Measurements from ENCODE around the gene TTC34.
"Not testable (repeated sequence)": the region's sequence is repeated elsewhere in the genome, so short reads cannot be mapped to it uniquely, and the experiment has no call there.

TTC34 gene

DNA sequence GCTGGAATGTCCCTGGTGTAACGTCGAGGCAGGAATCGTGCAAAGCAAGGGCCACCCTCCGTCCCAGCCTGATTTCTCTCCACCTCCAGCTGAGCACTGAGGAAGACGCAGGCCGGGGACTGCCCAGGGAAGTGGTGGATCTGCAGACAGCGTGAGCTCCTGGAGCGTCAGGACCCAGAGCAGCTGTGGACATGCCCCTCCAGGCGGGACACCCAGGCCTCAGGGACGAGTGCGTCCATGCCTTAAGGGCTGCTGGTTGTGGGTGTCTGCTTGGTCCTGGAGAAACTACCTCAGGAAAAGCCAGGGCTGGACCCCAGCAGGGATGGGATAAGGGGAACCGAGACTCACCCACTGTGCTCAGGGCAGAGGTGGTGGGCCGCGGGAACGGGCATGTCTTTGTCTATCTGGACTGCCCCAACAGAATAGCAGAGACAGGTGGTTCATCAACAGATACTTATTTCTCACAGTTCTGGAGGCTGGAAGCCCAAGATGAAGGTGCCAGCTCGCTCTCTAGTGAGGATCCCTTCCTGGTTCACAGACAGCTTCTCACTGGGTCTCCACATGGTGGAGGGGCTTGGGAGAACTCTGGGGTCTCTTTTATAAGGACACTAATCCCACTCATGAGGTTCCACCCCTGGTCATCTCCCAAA is 162.9 kb downstream of the TTC34 start:
- DNase-seq: no peak

- no peak for DNase-seq
Observed at GRCh38 chr1:2637442-2638145, 163.9 kb downstream of the TTC34 start.

- no peak for DNase-seq
Observed at GRCh38 chr1:2636733-2637132, 164.8 kb downstream of the TTC34 start.

DNA sequence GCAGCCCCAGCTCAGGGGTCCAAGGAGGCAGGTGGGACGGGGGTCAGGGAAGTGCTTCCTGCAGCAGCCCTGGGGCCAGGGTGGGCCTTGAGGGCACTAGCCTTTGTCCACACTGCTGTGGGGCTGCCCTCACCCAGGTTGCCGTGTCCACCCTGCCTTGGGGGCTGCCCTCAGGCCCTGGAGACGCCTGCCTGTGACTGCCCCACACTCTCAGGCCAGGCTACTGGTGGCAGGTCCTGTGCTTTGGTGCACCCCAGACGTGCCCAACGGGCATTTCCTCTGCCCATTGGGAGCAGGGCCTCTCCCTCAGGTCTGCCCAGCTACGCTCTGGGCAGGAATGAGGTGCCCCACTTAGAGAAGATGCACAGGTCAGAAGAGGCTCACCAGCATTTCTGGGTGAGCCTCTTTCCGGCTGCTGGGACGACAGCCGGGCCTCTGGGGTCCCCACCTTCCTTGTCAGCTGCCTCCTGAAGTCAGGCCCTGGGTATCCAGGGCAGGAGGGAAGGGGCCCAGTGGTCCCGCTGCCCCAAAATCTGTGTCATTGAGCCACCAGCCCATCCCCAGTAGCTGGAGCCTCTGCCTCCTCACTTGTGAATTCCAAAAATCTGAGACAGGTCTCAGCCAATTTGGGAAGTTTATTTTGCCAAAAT is 166.0 kb downstream of the TTC34 start:
- DNase-seq: no peak

DNA sequence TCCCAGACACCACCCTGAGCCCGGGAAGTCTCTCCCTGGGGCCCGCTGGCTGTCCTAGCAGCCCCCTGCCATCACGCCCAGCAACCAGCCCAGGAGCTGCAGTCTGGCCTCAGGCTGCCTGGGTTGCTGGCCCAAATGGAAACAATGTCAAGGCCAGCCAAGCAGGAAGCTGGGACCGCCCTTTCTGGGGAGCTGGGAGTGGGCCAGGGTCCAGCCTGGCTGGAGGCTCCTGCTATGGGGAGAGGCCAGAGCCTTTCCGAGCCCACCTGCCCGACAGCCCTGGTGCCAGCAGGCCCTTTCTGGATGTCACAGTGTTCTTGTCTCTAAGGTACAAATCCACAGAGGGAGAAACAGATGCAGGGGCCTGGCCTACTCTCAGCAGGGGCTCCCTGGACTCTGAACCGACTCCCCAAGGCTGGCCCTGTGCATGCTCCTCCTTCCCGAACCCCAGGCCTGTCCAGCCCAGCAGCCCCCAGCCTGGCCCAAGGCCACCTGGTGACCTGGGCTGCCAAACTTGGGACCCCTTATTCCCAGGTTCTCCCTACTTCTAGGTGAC is 167.5 kb downstream of the TTC34 start:
- no peak for DNase-seq

DNA sequence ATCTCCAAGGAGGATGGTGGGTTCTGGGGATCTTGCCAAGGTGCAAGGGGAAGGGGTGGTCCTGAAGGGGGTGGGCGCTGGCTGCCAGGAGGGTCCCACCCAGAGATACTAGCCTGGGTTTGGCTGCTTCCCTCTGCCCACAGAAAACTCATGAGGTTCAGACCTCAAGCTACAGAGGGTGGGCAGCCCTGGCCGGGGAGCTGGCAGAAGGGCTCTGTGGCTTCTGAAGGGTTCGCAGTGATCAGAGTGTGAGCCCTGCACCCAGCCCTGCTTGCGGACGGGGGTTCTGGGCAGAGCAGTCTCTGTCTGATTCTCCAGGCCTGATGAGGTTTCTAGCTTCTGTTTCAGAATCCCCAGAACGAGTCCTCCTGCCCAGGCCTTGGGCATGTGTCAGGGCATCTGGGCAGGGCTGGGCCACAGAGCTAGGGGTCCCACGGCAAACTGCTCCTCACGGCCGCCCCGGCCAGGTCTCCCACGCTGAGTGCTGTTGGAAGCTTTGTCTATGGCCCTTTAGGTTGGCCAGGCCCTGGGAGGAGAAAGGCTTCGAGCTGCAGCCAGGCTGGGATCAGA is 168.0 kb downstream of the TTC34 start:
- no peak for DNase-seq

DNA sequence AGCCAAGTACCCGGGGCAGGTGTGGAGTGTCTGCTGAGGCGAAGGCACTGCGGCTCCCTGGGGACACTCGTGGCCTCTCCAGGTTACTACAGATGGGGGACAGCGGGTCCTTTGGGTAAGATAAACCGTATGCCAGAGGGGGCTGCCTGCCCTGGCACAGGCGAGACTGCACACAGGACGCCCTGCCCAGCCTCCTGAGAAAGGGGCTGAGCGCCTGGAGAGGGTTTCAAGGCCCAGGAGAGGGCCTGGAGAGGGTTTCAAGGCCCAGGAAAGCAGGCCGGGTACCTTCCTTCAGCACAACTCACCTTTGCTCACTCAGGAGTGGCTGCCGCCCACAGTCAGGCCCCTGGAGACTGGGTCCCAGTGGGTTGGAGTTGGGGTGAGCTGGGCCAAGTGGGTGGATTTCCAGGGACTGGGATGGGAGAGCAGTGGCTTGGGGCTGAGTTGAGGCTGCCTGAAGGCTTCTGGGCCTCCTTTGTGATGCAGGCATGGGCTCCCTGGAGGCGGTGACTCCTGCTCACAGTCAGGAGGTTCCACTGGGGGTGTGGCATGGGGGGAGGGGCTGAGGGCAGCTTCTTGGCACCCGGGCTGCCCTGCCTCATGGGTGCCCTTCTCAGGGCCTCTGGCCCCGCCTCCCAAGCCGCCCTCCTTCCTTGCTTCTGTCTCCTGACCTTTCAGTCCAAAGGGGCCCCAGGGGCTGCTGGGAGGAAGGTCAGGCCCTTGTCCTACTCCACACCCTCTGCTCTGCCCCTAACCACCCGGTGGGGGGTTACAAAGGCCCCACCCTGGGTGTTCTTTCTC is 168.7 kb downstream of the TTC34 start, which contains the start of gene MMEL1:
MMEL1 (minus strand) TSS at position 456 of the 801 bp plus-strand sequence. CDS start 3,532 bp downstream, outside the sequence.
- no peak for DNase-seq

DNA sequence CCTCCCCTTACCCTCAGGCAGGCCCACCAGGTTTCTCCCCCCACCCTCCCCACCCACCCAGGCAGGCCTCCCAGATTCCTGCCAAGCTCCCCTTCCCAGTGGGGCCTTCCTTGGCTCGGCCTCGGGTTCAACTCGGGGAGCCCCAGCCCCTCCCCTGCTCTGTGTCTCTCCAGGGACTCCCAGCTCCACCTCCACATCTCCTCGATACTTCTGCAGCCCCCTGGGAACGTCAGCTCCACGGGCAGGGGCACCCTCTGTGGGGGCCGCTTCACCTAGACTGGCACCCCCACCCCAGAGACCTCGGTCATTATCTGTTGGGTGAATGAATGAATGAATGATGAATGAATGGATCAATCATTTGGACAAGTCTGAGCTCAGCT is 169.5 kb downstream of the TTC34 start:
- DNase-seq: no peak

- DNase-seq: no peak
Observed at GRCh38 chr1:2631136-2632050, 170.1 kb downstream of the TTC34 start.

DNA sequence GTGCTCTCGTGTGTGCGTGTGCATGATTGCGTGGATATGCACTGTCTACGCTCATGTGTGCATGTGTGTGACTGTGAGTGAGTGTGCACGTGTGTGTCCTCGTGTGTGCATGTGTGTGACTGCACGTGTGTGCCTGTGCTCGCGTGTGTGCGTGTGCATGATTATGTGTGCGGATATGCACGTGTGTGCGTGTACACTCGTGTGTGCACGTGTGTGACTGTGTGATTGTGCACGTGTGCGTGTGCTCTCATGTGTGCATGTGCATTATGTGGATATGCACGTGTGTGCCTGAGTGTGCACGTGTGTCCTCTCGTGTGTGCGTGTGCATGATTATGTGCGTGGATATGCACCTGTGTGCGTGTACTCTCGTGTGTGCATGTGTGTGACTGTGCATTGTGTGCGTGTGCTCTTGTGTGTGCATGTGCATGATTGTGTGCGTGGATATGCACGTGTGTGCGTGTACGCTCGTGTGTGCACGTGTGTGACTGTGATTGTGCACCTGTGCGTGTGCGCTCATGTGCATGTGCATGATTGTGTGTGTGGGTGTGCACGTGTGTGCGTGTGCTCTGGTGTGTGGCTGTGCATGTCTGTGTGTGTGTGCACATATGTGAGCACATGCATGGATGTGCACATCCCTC is 170.9 kb downstream of the TTC34 start:
- no peak for DNase-seq

- DNase-seq: no peak
Observed at GRCh38 chr1:2629627-2630497, 171.6 kb downstream of the TTC34 start.

GRCh38 chr1:2628933-2629626 is 172.4 kb downstream of the TTC34 start:
- DNase-seq: no peak

GRCh38 chr1:2628191-2628932 is 173.1 kb downstream of the TTC34 start:
- DNase-seq: no peak

GRCh38 chr1:2627746-2628145 is 173.7 kb downstream of the TTC34 start:
- DNase-seq: no peak

DNA sequence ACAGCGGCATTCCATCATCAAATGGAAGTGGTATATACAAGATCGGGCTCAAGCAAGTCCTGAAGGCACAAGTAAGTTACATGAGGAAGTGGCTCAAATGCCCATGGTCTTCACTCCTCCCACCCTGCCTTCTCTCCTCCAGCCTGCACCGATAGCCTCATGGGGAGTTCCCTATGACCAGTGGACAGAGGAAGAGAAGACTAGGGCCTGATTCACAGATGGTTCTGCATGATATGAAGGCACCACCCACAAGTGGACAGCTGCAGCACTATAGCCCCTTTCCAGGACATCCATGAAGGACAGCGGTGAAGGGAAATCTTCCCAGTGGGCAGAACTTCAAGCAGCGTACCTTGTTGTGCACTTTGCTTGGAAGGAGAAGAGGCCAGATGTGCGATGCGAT is 175.7 kb downstream of the TTC34 start:
- DNase-seq: not testable (repeated sequence)

- no peak for DNase-seq
Observed at GRCh38 chr1:2625311-2625710, 176.2 kb downstream of the TTC34 start.

DNA sequence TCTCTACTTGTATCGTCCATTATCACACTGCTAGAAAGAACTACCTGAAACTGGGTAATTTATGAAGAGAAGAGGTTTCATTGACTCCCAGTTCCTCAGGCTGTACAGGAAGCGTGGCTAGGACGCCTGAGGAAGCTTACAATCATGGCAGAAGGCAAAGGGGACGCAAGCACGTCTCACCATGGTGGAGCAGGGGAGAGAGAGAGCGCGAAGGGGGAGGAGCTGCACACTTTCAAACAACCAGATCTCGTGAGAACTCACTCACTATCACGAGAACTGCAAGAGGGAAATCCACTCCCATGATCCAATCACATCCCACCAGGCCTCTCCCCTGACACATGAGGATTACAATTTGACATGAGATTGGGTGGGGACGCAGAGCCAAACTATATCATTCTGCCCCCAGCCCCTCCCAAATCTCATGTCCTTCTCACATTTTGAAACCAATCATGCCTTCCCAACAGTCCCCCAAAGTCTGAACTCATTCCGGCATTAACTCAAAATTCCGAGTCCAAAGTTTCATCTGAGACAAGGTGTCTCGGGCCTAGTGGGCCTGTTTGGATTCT is 176.7 kb downstream of the TTC34 start:
- no peak for DNase-seq

Data from central memory CD4-positive, alpha-beta T cell (primary cell).